IPS-20b (cell line): ENCODE data around the gene TSPEAR.

ENCODE experiments used
- H3K27ac ChIP-seq: one replicate; pipeline ENCODE4 v1.5.1; 2013; ENCODE audit warnings: low read length
- H3K27me3 ChIP-seq: 2 replicates; pipeline ENCODE4 v1.6.1; 2013; ENCODE audit warnings: mild to moderate bottlenecking, low read length, inconsistent platforms; ENCODE audit not compliant: insufficient read depth
- H3K36me3 ChIP-seq: 2 replicates; pipeline ENCODE4 v1.6.1; 2013; ENCODE audit warnings: low read depth, mild to moderate bottlenecking, inconsistent platforms, low read length, moderate library complexity; ENCODE audit not compliant: insufficient read depth
- H3K4me1 ChIP-seq: 2 replicates; pipeline ENCODE4 v1.6.1; 2013; ENCODE audit warnings: mild to moderate bottlenecking, control low read depth, inconsistent platforms, low read length, moderate library complexity; ENCODE audit not compliant: insufficient read depth
- H3K4me3 ChIP-seq: 2 replicates; pipeline ENCODE4 v1.5.1; 2013; ENCODE audit warnings: mild to moderate bottlenecking, low read length, inconsistent platforms
- H3K9ac ChIP-seq: 2 replicates; pipeline ENCODE4 v1.6.1; 2013; ENCODE audit warnings: low read depth, mild to moderate bottlenecking, inconsistent platforms, low read length, moderate library complexity
- H3K9me3 ChIP-seq: 2 replicates; pipeline ENCODE4 v1.6.1; 2013; ENCODE audit warnings: mild to moderate bottlenecking, low read depth, low read length, inconsistent platforms; ENCODE audit not compliant: insufficient read depth

TSPEAR gene

DNA sequence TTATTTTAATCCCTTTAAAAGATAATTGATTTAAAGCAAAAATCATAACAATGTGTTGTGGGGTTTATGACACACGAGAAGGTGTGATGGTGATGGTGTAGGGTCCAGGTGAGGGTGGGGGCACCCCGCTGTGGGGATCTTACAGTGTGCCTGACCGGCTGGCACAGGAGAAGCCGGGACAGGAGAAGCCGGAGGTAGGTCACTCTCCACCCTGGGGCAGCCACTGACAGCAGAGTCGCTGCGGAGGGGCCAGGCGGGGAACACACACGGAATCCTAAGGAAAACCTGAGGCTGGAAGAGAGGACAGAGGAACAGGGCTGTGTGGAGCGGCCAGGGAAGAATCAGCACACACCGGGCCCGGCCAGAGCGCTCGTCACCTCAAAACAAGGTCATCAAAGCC, 260.4 kb downstream of the TSPEAR start:
- no peak overlapping the region for H3K9ac ChIP-seq
- no peaks in the 10 kb centered on the region for H3K4me1 ChIP-seq
- no peaks in the 10 kb centered on the region for H3K9me3 ChIP-seq
- H3K27me3 ChIP-seq = peaks cover 9% of the 10 kb centered on the region
- no peak overlapping the region for H3K4me3 ChIP-seq
- H3K36me3 ChIP-seq = no peaks in the 10 kb centered on the region
- no peak overlapping the region for H3K27ac ChIP-seq

DNA sequence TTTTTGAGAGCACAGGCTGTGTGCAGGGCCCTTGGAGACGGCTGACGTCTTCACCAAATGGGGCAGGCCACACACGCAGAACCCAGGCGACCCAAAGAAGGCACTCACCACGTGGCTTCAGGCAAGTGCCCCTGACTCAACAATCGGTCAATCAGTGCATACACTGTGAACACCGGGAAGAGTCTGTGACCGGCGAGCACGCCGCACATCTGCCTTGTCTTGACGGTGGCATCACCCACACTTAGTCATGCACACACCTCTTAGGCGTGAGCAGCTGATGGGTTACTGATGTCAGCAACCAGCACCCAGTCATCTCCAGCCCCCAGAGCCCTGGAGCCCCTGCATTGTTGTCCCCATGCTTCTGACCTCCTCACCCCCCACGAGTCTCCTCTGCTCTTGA, 261.0 kb downstream of the TSPEAR start:
- Histone ChIP-seq H3K27me3 (peaks cover 8% of the 10 kb centered on the region), H3K9me3 (no peaks in the 10 kb centered on the region), H3K9ac (no peak overlapping the region), H3K27ac (no peak overlapping the region), H3K4me1 (no peaks in the 10 kb centered on the region), H3K4me3 (no peak overlapping the region), H3K36me3 (no peaks in the 10 kb centered on the region)

DNA sequence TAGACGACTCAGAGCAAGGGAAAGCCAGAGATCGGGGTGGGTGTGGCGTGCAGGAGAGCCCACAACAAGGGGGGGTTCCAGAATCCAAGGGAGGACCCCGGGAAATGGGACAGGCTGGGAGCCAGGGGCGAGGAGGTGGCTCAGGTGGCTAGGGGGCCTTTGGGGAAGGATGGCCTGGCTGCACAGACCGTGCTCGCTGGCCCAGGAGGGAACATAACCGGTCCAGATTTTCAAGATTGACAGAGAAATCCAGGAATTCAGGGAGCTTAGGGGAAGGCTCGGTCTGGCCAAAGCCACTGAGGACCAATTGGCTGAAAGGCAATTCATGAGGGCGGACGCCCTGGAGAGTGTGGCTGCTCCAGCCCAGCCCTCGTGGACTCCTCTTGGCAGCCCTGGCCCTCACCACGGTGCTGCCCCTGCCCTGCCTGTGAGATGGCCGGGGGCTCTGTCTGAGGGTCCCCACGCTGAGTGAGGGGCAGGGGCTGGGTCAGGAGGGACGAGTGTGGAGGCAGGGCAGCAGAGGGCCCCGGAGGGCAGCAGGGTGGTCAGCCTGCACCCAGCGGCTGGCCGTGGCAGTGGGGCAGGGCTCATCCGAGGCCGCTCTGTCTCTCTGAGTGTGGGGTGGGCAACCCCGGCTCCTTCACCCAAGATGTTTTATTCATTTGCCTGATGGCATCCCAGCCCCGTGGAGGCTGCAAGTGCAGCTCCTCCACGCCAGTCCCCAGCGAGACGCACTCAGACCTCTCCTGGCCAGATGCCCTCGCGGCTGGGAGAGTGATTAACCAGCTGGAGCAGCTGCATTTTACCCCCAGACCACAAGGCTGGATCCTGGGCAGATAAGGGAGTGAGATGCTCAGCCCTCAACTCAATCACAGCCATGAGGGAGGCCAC, 261.7 kb downstream of the TSPEAR start:
- H3K9me3 ChIP-seq = no peaks in the 10 kb centered on the region
- no peaks in the 10 kb centered on the region for H3K36me3 ChIP-seq
- H3K27me3 ChIP-seq = peaks cover 8% of the 10 kb centered on the region
- H3K4me3 ChIP-seq = no peak overlapping the region
- no peak overlapping the region for H3K27ac ChIP-seq
- H3K4me1 ChIP-seq = no peaks in the 10 kb centered on the region
- H3K9ac ChIP-seq = no peak overlapping the region

DNA sequence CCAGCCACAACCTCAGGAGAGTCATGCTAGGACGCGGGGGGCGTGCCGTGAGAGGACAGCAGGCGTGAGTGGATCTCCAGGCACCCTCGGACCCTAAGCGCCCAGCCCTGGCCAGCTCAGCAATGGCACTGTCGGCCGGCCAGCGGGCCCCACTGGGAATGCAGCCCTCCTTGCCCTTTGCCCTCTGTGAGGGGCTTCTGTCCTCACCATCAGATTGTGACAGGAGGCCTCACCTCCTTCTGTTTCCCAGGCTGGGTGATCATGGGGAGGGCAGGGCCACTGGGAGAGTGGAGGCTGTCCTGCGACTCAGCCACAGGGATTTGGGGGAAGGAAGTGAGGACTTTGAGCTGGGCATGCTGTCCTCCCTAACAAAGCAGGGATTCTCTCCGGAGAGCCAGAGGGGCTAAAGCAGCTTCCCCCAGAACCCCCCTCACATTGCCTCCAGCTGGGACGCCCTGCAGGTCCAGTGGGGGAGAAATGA, 262.7 kb downstream of the TSPEAR start:
- no peaks in the 10 kb centered on the region for H3K36me3 ChIP-seq
- peaks cover under 1% of the 10 kb centered on the region for H3K27me3 ChIP-seq
- H3K27ac ChIP-seq = no peak overlapping the region
- H3K9me3 ChIP-seq = no peaks in the 10 kb centered on the region
- no peak overlapping the region for H3K9ac ChIP-seq
- no peaks in the 10 kb centered on the region for H3K4me1 ChIP-seq
- no peak overlapping the region for H3K4me3 ChIP-seq
